ENCODE measurements around the gene NEK3.
"Not testable (repeated sequence)": the region's sequence is repeated elsewhere in the genome, so short reads cannot be mapped to it uniquely, and the experiment has no call there.

The NEK3 gene

GRCh38 chr13:52159159-52159982, at the start of gene NEK3:
NEK3 (minus strand) TSS chr13:52159597; CDS start chr13:52156191, 3,406 bp downstream.
- no peak for DNase-seq (ENCODE audit: low spot score)

GRCh38 chr13:52208384-52208783, 49.0 kb upstream of the NEK3 start:
- not testable (repeated sequence) for DNase-seq (ENCODE audit: low spot score)

- not testable (repeated sequence) for DNase-seq (ENCODE audit: low spot score)
Measured at GRCh38 chr13:52207896-52208295, 48.5 kb upstream of the NEK3 start.

- DNase-seq (ENCODE audit: low spot score) = not testable (repeated sequence)
Measured at GRCh38 chr13:52207337-52207736, 47.9 kb upstream of the NEK3 start.

GRCh38 chr13:52204546-52204945, 45.1 kb upstream of the NEK3 start:
- not testable (repeated sequence) for DNase-seq (ENCODE audit: low spot score)

GRCh38 chr13:52203864-52204263, 44.5 kb upstream of the NEK3 start:
- DNase-seq (ENCODE audit: low spot score) = not testable (repeated sequence)

GRCh38 chr13:52202506-52202905, 43.1 kb upstream of the NEK3 start:
- not testable (repeated sequence) for DNase-seq (ENCODE audit: low spot score)

GRCh38 chr13:52201439-52202193, 42.2 kb upstream of the NEK3 start:
- peak; percentile 44 for DNase-seq (ENCODE audit: low spot score)

GRCh38 chr13:52195401-52195837, 36.0 kb upstream of the NEK3 start:
- peak; percentile 47 for DNase-seq (ENCODE audit: low spot score)

GRCh38 chr13:52194184-52194868, 34.9 kb upstream of the NEK3 start:
- DNase-seq (ENCODE audit: low spot score) = peak; percentile 78

GRCh38 chr13:52193587-52194183, 34.3 kb upstream of the NEK3 start:
- DNase-seq (ENCODE audit: low spot score) = peak; percentile 16

- DNase-seq (ENCODE audit: low spot score) = peak; percentile 30
Measured at GRCh38 chr13:52187424-52188187, 28.2 kb upstream of the NEK3 start.

GRCh38 chr13:52187029-52187423, 27.6 kb upstream of the NEK3 start:
- DNase-seq (ENCODE audit: low spot score) = no peak

- not testable (repeated sequence) for DNase-seq (ENCODE audit: low spot score)
Measured at GRCh38 chr13:52181316-52181954, 22.0 kb upstream of the NEK3 start.

- DNase-seq (ENCODE audit: low spot score) = no peak
Measured at GRCh38 chr13:52179925-52180324, 20.5 kb upstream of the NEK3 start.

GRCh38 chr13:52177276-52177675, 17.9 kb upstream of the NEK3 start:
- no peak for DNase-seq (ENCODE audit: low spot score)

GRCh38 chr13:52173970-52174369, 14.6 kb upstream of the NEK3 start:
- not testable (repeated sequence) for DNase-seq (ENCODE audit: low spot score)

- DNase-seq (ENCODE audit: low spot score) = no peak
Measured at GRCh38 chr13:52173373-52173772, 14.0 kb upstream of the NEK3 start.

- not testable (repeated sequence) for DNase-seq (ENCODE audit: low spot score)
Measured at GRCh38 chr13:52171686-52172085, 12.3 kb upstream of the NEK3 start.

GRCh38 chr13:52170828-52171391, 11.5 kb upstream of the NEK3 start:
- not testable (repeated sequence) for DNase-seq (ENCODE audit: low spot score)
